Naive thymus-derived CD8-positive, alpha-beta T cell (primary cell): ENCODE data around the gene GPC6. TPM values are rescaled to one million over a fixed set of nuclear protein-coding genes. Genes with fewer than 3 reads are reported as not detected.

Experiments
- ATAC-seq, 2 donors: fragments of 150-1000 bp; cut with Tn5 transposase in 1 of 2; sonication (Bioruptor Pico), chemical (Tn5 transposase) in 1 of 2; 1 replicate in 1 of 2; 2 replicates in 1 of 2; pipeline ENCODE4 v1.10.0; 2021; ENCODE audit warnings: mild to moderate bottlenecking in 2 of 2, moderate library complexity in 2 of 2
- POLR2A ChIA-PET: fragments of 350-600 bp; sonication (Branson Sonifier 250); formaldehyde crosslinking; loops from one replicate; lab custom pipeline; 2021; ENCODE audit warnings: antibody characterized with exemption; lab: Charles Lee
- DNase-seq, 10 donors: peaks; one replicate each; pipeline versions ENCODE4 v3.0.0 to v3.0.0-alpha.2; 2020 to 2022
- H3K27ac Mint-ChIP-seq, 10 donors: one replicate each; pipeline ENCODE4 v1.8.0; 2020 to 2022; ENCODE audit warnings: mild to moderate bottlenecking in 10 of 10, mixed read lengths in 10 of 10, moderate library complexity in 4 of 10, inconsistent platforms in 1 of 10
- H3K27me3 Mint-ChIP-seq, 5 donors: one replicate each; pipeline ENCODE4 v1.8.0; 2021 to 2022; ENCODE audit warnings: mixed read lengths in 5 of 5
- H3K36me3 Mint-ChIP-seq, 3 donors: one replicate each; pipeline ENCODE4 v1.8.0; 2020 to 2022; ENCODE audit warnings: mixed read lengths in 3 of 3, mild to moderate bottlenecking in 2 of 3, inconsistent platforms in 1 of 3
- H3K4me1 Mint-ChIP-seq, 4 donors: one replicate each; pipeline ENCODE4 v1.8.0; 2021 to 2022; ENCODE audit warnings: mixed read lengths in 4 of 4
- H3K4me3 Mint-ChIP-seq, 10 donors: one replicate each; pipeline ENCODE4 v1.8.0; 2020 to 2022; ENCODE audit warnings: mild to moderate bottlenecking in 10 of 10, mixed read lengths in 10 of 10, moderate library complexity in 6 of 10, inconsistent platforms in 1 of 10
- H3K9me3 Mint-ChIP-seq, 9 donors: one replicate each; pipeline ENCODE4 v1.8.0; 2020 to 2022; ENCODE audit warnings: mixed read lengths in 9 of 9, mild to moderate bottlenecking in 3 of 9, inconsistent platforms in 1 of 9, moderate library complexity in 1 of 9
- polyA plus RNA-seq, 3 donors: library from polyadenylated mRNA; unstranded; fragments of 300-500 nt; fragmentation: Illumina TruSeq; gene quantifications; one replicate each; pipeline ENCODE4 v1.2.3, GENCODE V29; 2021
- total RNA-seq, 8 experiments: library from RNA in 2 of 8; stranded (reverse) in 2 of 8; gene quantifications; one replicate each; pipeline ENCODE4 v1.2.3 and lab custom pipeline; 2021 to 2026

The GPC6 gene
- total and polyA plus RNA-seq, 5 experiments from 2014 or later: not detected

GRCh38 chr13:93724187-93724586 is 497.6 kb downstream of the GPC6 start:
- Mint-ChIP-seq H3K9me3 (peaks cover 0 to 10% (median 0%) of the 10 kb centered on the region in 9 donors), H3K27me3 (peaks cover 0 to 13% (median 7%) of the 10 kb centered on the region in 5 donors), H3K27ac (no peak overlapping the region), H3K4me3 (no peak overlapping the region), H3K36me3 (no peaks in the 10 kb centered on the region), H3K4me1 (no peaks in the 10 kb centered on the region)
- ATAC-seq: no peak
- POLR2A ChIA-PET: no interaction called here
- no peak for DNase-seq

GRCh38 chr13:93726173-93726957 is 499.8 kb downstream of the GPC6 start:
- H3K27ac Mint-ChIP-seq: no peak overlapping the region
- peaks cover 0 to 4% (median 0%) of the 10 kb centered on the region in 9 donors for H3K9me3 Mint-ChIP-seq
- POLR2A ChIA-PET: no interaction called here

GRCh38 chr13:93727211-93728141 is 500.9 kb downstream of the GPC6 start:
- ATAC-seq (no peak), DNase-seq (no peak)
- H3K9me3 Mint-ChIP-seq: peaks cover 0 to 4% (median 0%) of the 10 kb centered on the region in 9 donors
- POLR2A ChIA-PET: no interaction called here
- no peak overlapping the region for H3K4me3 Mint-ChIP-seq
- H3K36me3 Mint-ChIP-seq: no peaks in the 10 kb centered on the region
- H3K27ac Mint-ChIP-seq: no peak overlapping the region
- no peaks in the 10 kb centered on the region for H3K4me1 Mint-ChIP-seq
- peaks cover 0 to 11% (median 9%) of the 10 kb centered on the region in 5 donors for H3K27me3 Mint-ChIP-seq

More at GRCh38 chr13:93726173-93726957, 499.8 kb downstream of the GPC6 start:
- no peaks in the 10 kb centered on the region for H3K36me3 Mint-ChIP-seq
- H3K27me3 Mint-ChIP-seq: peaks cover 0 to 13% (median 9%) of the 10 kb centered on the region in 5 donors
- H3K4me1 Mint-ChIP-seq: no peaks in the 10 kb centered on the region
- ATAC-seq (no peak), DNase-seq (no peak)
- no peak overlapping the region for H3K4me3 Mint-ChIP-seq

GRCh38 chr13:93729383-93729782 is 502.8 kb downstream of the GPC6 start:
- Mint-ChIP-seq H3K4me3 (no peak overlapping the region), H3K27ac (no peak overlapping the region), H3K27me3 (peaks cover 0 to 11% (median 2%) of the 10 kb centered on the region in 5 donors), H3K9me3 (no peaks in the 10 kb centered on the region), H3K36me3 (no peaks in the 10 kb centered on the region), H3K4me1 (no peaks in the 10 kb centered on the region)
- POLR2A ChIA-PET: no interaction called here
- no peak for ATAC-seq
- no peak for DNase-seq

GRCh38 chr13:93730780-93731179 is 504.2 kb downstream of the GPC6 start:
- POLR2A ChIA-PET: no interaction called here
- Mint-ChIP-seq H3K27me3 (peaks cover 0 to 7% (median 2%) of the 10 kb centered on the region in 5 donors), H3K9me3 (no peaks in the 10 kb centered on the region), H3K36me3 (no peaks in the 10 kb centered on the region), H3K27ac (no peak overlapping the region), H3K4me1 (no peaks in the 10 kb centered on the region), H3K4me3 (no peak overlapping the region)
- DNase-seq: no peak
- ATAC-seq: no peak

- Mint-ChIP-seq H3K27me3 (peaks cover 0 to 7% (median 2%) of the 10 kb centered on the region in 5 donors), H3K4me1 (no peaks in the 10 kb centered on the region), H3K4me3 (no peak overlapping the region), H3K36me3 (no peaks in the 10 kb centered on the region), H3K27ac (no peak overlapping the region), H3K9me3 (no peaks in the 10 kb centered on the region)
- POLR2A ChIA-PET: no interaction called here
- ATAC-seq (no peak), DNase-seq (no peak)
These were observed 505.6 kb downstream of the GPC6 start for GRCh38 chr13:93732186-93732585.

- H3K9me3 Mint-ChIP-seq: no peaks in the 10 kb centered on the region
- POLR2A ChIA-PET: no interaction called here
- peaks cover 0 to 3% (median 0%) of the 10 kb centered on the region in 5 donors for H3K27me3 Mint-ChIP-seq
- DNase-seq: no peak
- H3K36me3 Mint-ChIP-seq: no peaks in the 10 kb centered on the region
- H3K4me3 Mint-ChIP-seq: no peak overlapping the region
- H3K4me1 Mint-ChIP-seq: no peaks in the 10 kb centered on the region
- no peak overlapping the region for H3K27ac Mint-ChIP-seq
- ATAC-seq: no peak
These were observed 509.5 kb downstream of the GPC6 start for GRCh38 chr13:93736081-93736480.

- Mint-ChIP-seq H3K27ac (no peak overlapping the region), H3K27me3 (peaks cover 0 to 3% (median 0%) of the 10 kb centered on the region in 5 donors), H3K4me1 (no peaks in the 10 kb centered on the region), H3K9me3 (no peaks in the 10 kb centered on the region), H3K4me3 (no peak overlapping the region), H3K36me3 (no peaks in the 10 kb centered on the region)
- no peak for DNase-seq
- ATAC-seq: no peak
- POLR2A ChIA-PET: no interaction called here
These were observed 510.3 kb downstream of the GPC6 start for GRCh38 chr13:93736909-93737308.

GRCh38 chr13:93740334-93740733 is 513.7 kb downstream of the GPC6 start:
- Mint-ChIP-seq H3K36me3 (no peaks in the 10 kb centered on the region), H3K9me3 (peaks cover 0 to 11% (median 0%) of the 10 kb centered on the region in 9 donors), H3K4me1 (no peaks in the 10 kb centered on the region), H3K27me3 (peaks cover 3 to 15% (median 10%) of the 10 kb centered on the region in 5 donors), H3K27ac (no peak overlapping the region), H3K4me3 (no peak overlapping the region)
- DNase-seq (no peak), ATAC-seq (no peak)
- POLR2A ChIA-PET: no interaction called here

GRCh38 chr13:93744033-93744432 is 517.4 kb downstream of the GPC6 start:
- Mint-ChIP-seq H3K4me3 (no peak overlapping the region), H3K4me1 (no peaks in the 10 kb centered on the region), H3K9me3 (peaks cover 0 to 13% (median 0%) of the 10 kb centered on the region in 9 donors), H3K27ac (no peak overlapping the region), H3K27me3 (peaks cover 3 to 19% (median 11%) of the 10 kb centered on the region in 5 donors), H3K36me3 (no peaks in the 10 kb centered on the region)
- DNase-seq (no peak), ATAC-seq (no peak)
- POLR2A ChIA-PET: no interaction called here

GRCh38 chr13:93744886-93745285 is 518.3 kb downstream of the GPC6 start:
- no peak overlapping the region for H3K27ac Mint-ChIP-seq
- no peaks in the 10 kb centered on the region for H3K4me1 Mint-ChIP-seq
- no peak overlapping the region for H3K4me3 Mint-ChIP-seq
- ATAC-seq (no peak), DNase-seq (no peak)
- peaks cover 0 to 13% (median 0%) of the 10 kb centered on the region in 9 donors for H3K9me3 Mint-ChIP-seq
- H3K36me3 Mint-ChIP-seq: no peaks in the 10 kb centered on the region
- POLR2A ChIA-PET: no interaction called here
- H3K27me3 Mint-ChIP-seq: peaks cover 3 to 19% (median 11%) of the 10 kb centered on the region in 5 donors

- H3K27me3 Mint-ChIP-seq: peaks cover 3 to 19% (median 11%) of the 10 kb centered on the region in 5 donors
- H3K27ac Mint-ChIP-seq: no peak overlapping the region
- H3K4me3 Mint-ChIP-seq: no peak overlapping the region
- POLR2A ChIA-PET: no interaction called here
- peaks cover 0 to 13% (median 0%) of the 10 kb centered on the region in 9 donors for H3K9me3 Mint-ChIP-seq
- H3K36me3 Mint-ChIP-seq: no peaks in the 10 kb centered on the region
- no peaks in the 10 kb centered on the region for H3K4me1 Mint-ChIP-seq
- ATAC-seq: no peak
- no peak for DNase-seq
These were observed 519.3 kb downstream of the GPC6 start for GRCh38 chr13:93745884-93746283.

GRCh38 chr13:93746589-93746988 is 520.0 kb downstream of the GPC6 start:
- Mint-ChIP-seq H3K36me3 (no peaks in the 10 kb centered on the region), H3K9me3 (peaks cover 0 to 13% (median 0%) of the 10 kb centered on the region in 9 donors), H3K4me3 (no peak overlapping the region), H3K27me3 (peaks cover 3 to 19% (median 11%) of the 10 kb centered on the region in 5 donors), H3K27ac (no peak overlapping the region), H3K4me1 (no peaks in the 10 kb centered on the region)
- DNase-seq (no peak), ATAC-seq (no peak)
- POLR2A ChIA-PET: no interaction called here
